Stimulated activated CD4-positive, alpha-beta T cell treated with anti-CD3 and anti-CD28 coated beads, Interleukin-12 subunit alpha, Interleukin-12 subunit beta, amount 100 ng/mL, for 24 hours (primary cell): ENCODE data around the gene ECI1.

Experiments
- DNase-seq, 2 experiments: peaks; one replicate each; pipeline ENCODE4 v3.0.0-alpha.2; 2020; ENCODE audit warnings: low read depth in 2 of 2

ECI1 gene

GRCh38 chr16:2251296-2252111 is at the start of gene ECI1:
Gene ECI1, minus strand, starts transcription at chr16:2251587. Its CDS starts 21 bp downstream, at chr16:2251566.
- DNase-seq = peak; percentile 55 to 85

GRCh38 chr16:2299915-2300192 is 48.5 kb upstream of the ECI1 start:
- no peak for DNase-seq

GRCh38 chr16:2299121-2299914 is 47.9 kb upstream of the ECI1 start:
- DNase-seq = no peak

GRCh38 chr16:2298621-2299020 is 47.2 kb upstream of the ECI1 start:
- DNase-seq = no peak

GRCh38 chr16:2297506-2297860 is 46.1 kb upstream of the ECI1 start:
- no peak for DNase-seq

GRCh38 chr16:2296661-2297505 is 45.5 kb upstream of the ECI1 start:
- DNase-seq = peak in 1 of 2 experiments; percentile 11

GRCh38 chr16:2295056-2295798 is 43.8 kb upstream of the ECI1 start:
- DNase-seq = no peak

- DNase-seq = no peak
These were observed 40.8 kb upstream of the ECI1 start for GRCh38 chr16:2292221-2292620.

- no peak for DNase-seq
These were observed 37.9 kb upstream of the ECI1 start for GRCh38 chr16:2289282-2289681.

- no peak for DNase-seq
These were observed 37.3 kb upstream of the ECI1 start for GRCh38 chr16:2288726-2289125.

GRCh38 chr16:2287916-2288547 is 36.6 kb upstream of the ECI1 start:
- no peak for DNase-seq

- no peak for DNase-seq
These were observed 35.2 kb upstream of the ECI1 start for GRCh38 chr16:2286550-2286949.

- no peak for DNase-seq
These were observed 34.4 kb upstream of the ECI1 start for GRCh38 chr16:2285731-2286191.

GRCh38 chr16:2284797-2285576 is 33.6 kb upstream of the ECI1 start:
- DNase-seq = no peak

GRCh38 chr16:2284001-2284770 is 32.8 kb upstream of the ECI1 start:
- DNase-seq = no peak

GRCh38 chr16:2282866-2283555 is 31.6 kb upstream of the ECI1 start:
- DNase-seq = no peak

- DNase-seq = no peak
These were observed 30.9 kb upstream of the ECI1 start for GRCh38 chr16:2282262-2282661.

GRCh38 chr16:2280981-2281542 is 29.7 kb upstream of the ECI1 start:
- no peak for DNase-seq

- DNase-seq = no peak
These were observed 29.1 kb upstream of the ECI1 start for GRCh38 chr16:2280461-2280860.
